Sigmoid colon (tissue), 4 donors: ENCODE measurements around the gene HMCN2.

ENCODE experiments used
- CTCF ChIP-seq, 4 experiments: fragments of 450-650 bp in 3 of 4; fragments of 200-600 bp in 1 of 4; IDR thresholded peaks; one replicate each; pipeline ENCODE4 v1.5.1; 2016 to 2019; ENCODE audit warnings: antibody characterized with exemption in 4 of 4, mild to moderate bottlenecking in 3 of 4, moderate library complexity in 2 of 4
- EP300 ChIP-seq, 4 donors: sonication (generic); formaldehyde crosslinking; IDR thresholded peaks; one replicate each; pipeline ENCODE4 v1.6.1; 2017; ENCODE audit warnings: antibody characterized with exemption in 4 of 4
- POLR2A ChIP-seq, 2 donors: fragments of 450-650 bp; IDR thresholded peaks; one replicate each; pipeline ENCODE4 v1.6.1; 2016; ENCODE audit warnings: antibody characterized with exemption in 2 of 2, mild to moderate bottlenecking in 2 of 2, moderate library complexity in 2 of 2
- POLR2AphosphoS5 ChIP-seq, 4 donors: sonication (generic); formaldehyde crosslinking; IDR thresholded peaks; one replicate each; pipeline ENCODE4 v1.6.1; 2017; ENCODE audit warnings: antibody characterized with exemption in 4 of 4

- no peak for TF ChIP-seq POLR2A (IDR thresholded peaks at IDR 0.05)
- no peak for TF ChIP-seq CTCF (IDR thresholded peaks at IDR 0.05)
- peak in 2 of 4 donors; percentile 45 to 62 for TF ChIP-seq POLR2AphosphoS5 (IDR thresholded peaks at IDR 0.05)
- TF ChIP-seq EP300 (IDR thresholded peaks at IDR 0.05), result no peak
These were observed 4.5 kb upstream of the HMCN2 start for GRCh38 chr9:130260816-130261765.
